GM12872 (cell line): Measurements from ENCODE around the gene PPP2R5B.

ENCODE experiments used
- TF ChIP-seq, protein P1 (sequence below): IDR thresholded peaks from 3 replicates; pipeline ENCODE4 v1.5.1; 2011; ENCODE audit warnings: low read depth, mild to moderate bottlenecking, low read length, moderate library complexity; ENCODE audit not compliant: insufficient read depth

PPP2R5B gene

DNA sequence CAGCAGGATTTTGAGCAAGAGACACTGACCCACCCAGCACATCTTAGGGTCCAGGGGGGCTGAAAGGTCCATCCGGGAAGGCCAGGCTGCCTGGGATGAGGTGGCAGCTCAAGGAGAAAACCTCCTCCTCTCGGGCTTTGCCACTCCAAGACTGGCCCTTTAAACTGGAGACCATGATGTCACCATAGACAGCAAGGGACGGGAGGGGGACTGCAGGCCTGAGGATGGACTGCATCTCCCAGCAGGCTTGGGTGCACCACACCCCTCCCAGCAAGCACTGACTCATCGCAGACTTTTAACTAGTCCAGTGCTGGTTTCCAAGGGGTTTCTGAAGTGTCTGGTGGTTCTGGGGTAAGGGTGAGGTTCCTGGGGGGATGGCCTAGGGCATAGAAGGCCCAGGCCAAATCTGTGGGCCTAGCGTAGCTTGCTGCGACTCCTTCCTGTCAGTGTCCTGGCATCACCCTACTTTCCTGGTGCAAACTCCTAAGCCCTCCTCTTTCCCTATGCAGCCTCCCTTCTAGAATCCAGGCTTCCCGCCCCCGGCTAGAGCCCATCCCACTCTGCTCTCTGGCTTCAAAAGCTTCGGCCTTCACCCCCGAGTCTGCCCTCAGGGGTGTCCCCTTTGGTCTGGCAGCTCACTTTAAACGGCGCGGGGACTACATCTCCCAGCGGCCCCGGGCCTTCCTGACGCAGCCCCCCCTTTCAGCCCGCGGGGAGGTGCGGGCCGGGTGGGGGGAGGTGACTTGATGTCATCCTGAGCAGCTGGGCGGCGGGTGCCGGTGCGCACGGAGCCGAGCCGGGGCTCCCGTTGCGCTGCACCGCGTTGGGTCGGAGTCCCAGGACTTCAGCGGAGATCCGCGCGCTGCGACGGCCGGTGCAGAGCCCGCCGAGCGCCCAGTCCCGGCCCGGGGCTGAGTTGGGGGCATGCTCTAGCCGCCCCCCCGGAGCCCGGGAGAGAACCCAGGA, at the start of gene PPP2R5B:
PPP2R5B (plus strand) TSS at position 746 of the 966 bp plus-strand sequence. CDS start 1,046 bp downstream, outside the sequence.
- TF ChIP-seq, protein P1, sequence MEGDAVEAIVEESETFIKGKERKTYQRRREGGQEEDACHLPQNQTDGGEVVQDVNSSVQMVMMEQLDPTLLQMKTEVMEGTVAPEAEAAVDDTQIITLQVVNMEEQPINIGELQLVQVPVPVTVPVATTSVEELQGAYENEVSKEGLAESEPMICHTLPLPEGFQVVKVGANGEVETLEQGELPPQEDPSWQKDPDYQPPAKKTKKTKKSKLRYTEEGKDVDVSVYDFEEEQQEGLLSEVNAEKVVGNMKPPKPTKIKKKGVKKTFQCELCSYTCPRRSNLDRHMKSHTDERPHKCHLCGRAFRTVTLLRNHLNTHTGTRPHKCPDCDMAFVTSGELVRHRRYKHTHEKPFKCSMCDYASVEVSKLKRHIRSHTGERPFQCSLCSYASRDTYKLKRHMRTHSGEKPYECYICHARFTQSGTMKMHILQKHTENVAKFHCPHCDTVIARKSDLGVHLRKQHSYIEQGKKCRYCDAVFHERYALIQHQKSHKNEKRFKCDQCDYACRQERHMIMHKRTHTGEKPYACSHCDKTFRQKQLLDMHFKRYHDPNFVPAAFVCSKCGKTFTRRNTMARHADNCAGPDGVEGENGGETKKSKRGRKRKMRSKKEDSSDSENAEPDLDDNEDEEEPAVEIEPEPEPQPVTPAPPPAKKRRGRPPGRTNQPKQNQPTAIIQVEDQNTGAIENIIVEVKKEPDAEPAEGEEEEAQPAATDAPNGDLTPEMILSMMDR, result no peak

DNA sequence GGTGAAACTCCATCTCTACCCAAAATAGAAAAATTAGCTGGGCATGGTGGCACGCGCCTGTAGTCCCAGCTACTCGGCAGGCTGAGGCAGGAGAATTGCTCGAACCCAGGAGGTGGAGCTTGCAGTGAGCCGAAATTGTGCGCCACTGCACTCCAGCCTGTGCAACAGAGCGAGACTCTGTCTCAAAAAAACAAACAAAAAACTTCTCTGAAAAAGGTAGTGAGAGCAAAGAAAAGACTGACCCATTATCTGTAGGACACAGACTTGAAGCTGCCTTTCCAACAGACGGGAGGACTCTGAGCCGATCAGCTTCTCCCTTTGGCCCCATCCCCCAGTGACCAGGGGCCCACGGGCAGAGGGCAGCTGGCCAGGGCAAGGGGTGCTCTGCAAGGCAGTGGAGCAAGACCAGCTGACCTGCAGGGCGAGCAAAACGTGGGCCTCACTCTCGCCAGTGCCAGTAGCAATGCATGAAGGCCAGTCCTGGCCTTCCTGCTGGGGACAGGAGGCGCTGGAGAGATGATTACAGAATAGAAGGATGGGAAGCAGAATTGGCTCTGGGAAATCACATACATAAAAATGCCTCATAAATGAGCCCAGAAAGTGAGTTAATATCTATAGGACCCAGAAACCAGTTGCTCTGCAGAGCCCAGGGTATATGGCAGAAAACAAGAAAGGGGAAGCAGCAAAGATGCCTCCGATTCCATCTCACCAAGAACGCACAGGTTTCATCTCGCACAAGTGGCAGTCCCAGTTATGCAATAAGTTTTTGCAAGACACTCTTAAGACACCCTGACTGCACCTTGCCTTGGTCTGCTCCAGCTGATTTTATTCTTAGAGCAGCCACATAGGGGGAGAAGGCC, 48.9 kb upstream of the PPP2R5B start:
- TF ChIP-seq, protein P1, result no peak

DNA sequence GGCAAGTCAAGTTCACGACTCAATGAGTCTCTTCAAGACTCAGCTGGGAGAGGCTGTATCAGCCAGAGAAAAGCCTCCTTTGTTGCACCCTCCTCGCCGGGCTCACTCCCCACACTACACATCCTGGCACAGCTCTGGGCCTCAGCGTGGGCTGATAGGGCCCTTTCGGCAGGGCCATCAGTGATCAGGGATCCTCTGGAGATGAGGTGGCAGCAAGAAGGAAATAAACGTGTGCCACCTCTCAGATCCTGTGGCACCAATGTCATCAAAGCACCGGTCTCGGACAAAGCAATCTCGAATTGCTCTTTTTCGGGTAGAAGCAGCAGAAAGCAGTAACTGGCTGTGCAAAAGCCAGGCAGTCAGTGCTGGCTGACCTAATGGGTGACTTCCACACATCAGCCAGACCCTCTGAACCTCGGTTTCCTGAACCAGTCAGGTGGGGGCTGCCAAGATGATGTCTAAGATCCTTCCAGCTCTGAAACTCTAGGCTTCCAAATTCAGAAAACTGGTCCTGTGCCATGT, 48.2 kb upstream of the PPP2R5B start:
- TF ChIP-seq, protein P1, result no peak

DNA sequence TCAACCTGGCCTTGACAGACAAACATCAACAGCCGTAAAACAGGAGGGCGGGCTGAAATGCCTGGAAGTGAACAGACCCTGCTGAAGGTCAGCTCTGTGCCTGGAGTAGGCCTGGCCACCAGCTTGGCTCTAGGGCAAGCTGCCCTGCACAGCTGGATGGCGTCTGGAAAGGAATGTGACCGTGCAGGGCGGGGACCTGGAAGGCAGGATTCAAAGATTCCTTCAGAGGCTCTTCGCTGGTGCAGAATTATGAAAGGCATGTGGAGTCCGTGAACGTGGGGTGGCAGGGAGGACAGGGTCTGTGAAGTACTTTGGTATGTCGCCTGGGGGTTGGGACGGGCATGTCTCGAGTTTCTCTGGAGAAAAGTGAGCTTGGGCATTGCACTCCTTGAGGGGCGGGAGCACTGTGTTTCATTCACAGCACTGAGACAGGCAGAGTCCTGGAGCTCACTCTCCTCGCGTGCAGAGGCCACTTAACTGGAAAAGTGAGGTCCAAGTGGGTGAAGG, 47.6 kb upstream of the PPP2R5B start:
- TF ChIP-seq, protein P1, result no peak

DNA sequence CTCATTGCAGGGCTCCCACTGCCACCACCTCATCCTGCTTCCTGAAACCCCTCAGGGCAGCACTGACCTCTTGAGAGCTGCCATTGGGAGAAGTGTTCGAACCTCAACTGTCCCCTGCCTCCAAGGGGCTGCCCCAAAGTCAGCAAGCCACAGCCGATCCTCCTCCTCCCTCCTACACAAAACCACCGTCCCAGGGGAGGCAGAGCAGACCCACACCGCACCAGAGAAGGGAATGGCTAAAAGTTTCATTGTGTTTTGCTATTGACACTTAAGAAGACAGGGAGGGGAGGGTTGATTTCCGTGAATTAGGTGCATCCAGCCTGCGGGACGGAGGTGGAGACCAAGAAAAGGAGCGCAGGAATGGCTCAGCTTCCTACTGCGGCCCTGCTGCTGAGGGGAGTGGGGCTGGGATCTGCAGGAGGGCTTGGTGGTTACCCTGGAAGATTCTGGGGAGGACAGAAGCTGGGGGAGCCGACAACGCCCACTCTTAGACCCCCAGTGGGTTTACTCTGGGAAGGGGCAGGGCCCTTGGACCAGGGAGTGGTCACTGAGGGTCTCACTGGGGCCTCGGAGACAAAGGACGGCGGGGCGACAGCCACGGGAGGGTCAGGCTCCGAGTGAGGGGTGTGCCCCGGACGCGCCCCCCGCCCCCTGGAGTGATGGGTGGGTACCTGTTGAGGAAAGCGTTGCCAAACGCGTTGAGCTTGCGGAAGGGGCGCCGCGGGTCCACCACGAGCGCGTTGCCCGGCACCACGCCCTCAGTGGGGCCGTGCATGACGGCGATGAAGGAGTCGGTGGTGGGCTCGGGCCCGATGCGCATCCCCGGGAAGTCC, 46.9 kb upstream of the PPP2R5B start:
- TF ChIP-seq, protein P1, result no peak

DNA sequence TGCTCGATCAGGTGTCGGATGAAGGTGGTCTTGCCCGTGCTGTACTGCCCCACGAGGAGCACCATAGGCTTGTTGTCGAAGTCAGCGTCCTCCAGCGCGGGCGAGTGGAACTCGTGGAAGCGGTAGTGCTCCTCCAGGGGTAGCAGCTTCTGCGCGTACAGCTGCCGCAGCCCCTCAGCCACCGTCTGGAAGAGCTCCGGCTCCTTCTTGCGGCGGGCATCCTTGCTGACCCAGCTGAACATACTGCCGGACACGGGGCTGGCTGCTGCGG, 46.3 kb upstream of the PPP2R5B start:
- TF ChIP-seq, protein P1, result no peak
